ENCODE results near the gene MGAT4B. TPM values are rescaled to one million over a fixed set of nuclear protein-coding genes. Genes with fewer than 3 reads are reported as not detected.

Gene MGAT4B
- total RNA-seq, 2 experiments from 2014 or later = 141 to 145 TPM

GRCh38 chr5:179819296-179820126 lies 12.8 kb upstream of the MGAT4B start:
- Histone ChIP-seq H3K9me3 (ENCODE audit: control insufficient read depth in 1 of 2, insufficient read depth in 1 of 2, low read length in 2 of 2) (no peaks in the 10 kb centered on the region), H3K4me1 (ENCODE audit: insufficient read depth, low read length) (peaks cover 69% of the 10 kb centered on the region), H3K27ac (ENCODE audit: low read depth in 1 of 2, low read length in 2 of 2) (peak overlapping the region; percentile 95 to 96), H3K27me3 (ENCODE audit: control insufficient read depth in 1 of 2, insufficient read depth in 2 of 2, low read length in 2 of 2) (peaks cover 0 to 4% of the 10 kb centered on the region in 2 experiments), H3K36me3 (ENCODE audit: insufficient read depth, low read length) (peaks cover 21% of the 10 kb centered on the region), H3K4me3 (ENCODE audit: low read length) (peak overlapping the region; percentile 83)
- DNase-seq (peak in 4 of 14 experiments; percentile 46 to 76 (median 60)), ATAC-seq (ENCODE audit: poor library complexity) (no peak)
- peaks cover 29% of the 10 kb centered on the region for H3K36me3 Mint-ChIP-seq (ENCODE audit: low read depth)
- H3K27me3 Mint-ChIP-seq = peaks cover 5% of the 10 kb centered on the region
- no peak for TF ChIP-seq CTCF (IDR thresholded peaks at IDR 0.05)
- H3K9me3 Mint-ChIP-seq = no peaks in the 10 kb centered on the region
- POLR2A ChIA-PET = interaction anchor here (0.7 to 4.5 kb wide), 13 partner anchors 8 to 1615 kb away, joined by 3 to 48 read pairs (median 7); partner anchors contain the start of genes HNRNPAB, HNRNPH1, LTC4S and MAML1
- intact Hi-C loops (cut with DNase I, micrococcal nuclease) = loop anchor here (1.0 to 5.0 kb wide), 4 partner anchors 8 to 39 kb away; partner anchors contain the start of genes MRNIP (in 2 of the 2) and MGAT4B (in 1 of the 2)
- peaks cover 58% of the 10 kb centered on the region for H3K4me1 Mint-ChIP-seq (ENCODE audit: low read depth)
- peak overlapping the region; percentile 89 for H3K4me3 Mint-ChIP-seq
- peak overlapping the region; percentile 81 for H3K27ac Mint-ChIP-seq
- CTCF ChIA-PET = interaction anchor here (1.5 kb wide), 1 partner anchor 24 kb away, joined by 3 read pairs; no protein-coding TSS in a partner anchor

- CTCF ChIA-PET = no interaction called here
Measured at GRCh38 chr5:179818746-179819295, 12.2 kb upstream of the MGAT4B start.

More at GRCh38 chr5:179818746-179819295, 12.2 kb upstream of the MGAT4B start:
- intact Hi-C loops (cut with DNase I, micrococcal nuclease) = no loop called here
- H3K4me1 ChIP-seq (ENCODE audit: insufficient read depth, low read length) = peaks cover 62% of the 10 kb centered on the region
- no peak for TF ChIP-seq CTCF (IDR thresholded peaks at IDR 0.05)
- H3K9me3 Mint-ChIP-seq = no peaks in the 10 kb centered on the region
- H3K36me3 Mint-ChIP-seq (ENCODE audit: low read depth) = peaks cover 25% of the 10 kb centered on the region
- peak; percentile 45 for ATAC-seq (ENCODE audit: poor library complexity)
- peaks cover 19% of the 10 kb centered on the region for H3K36me3 ChIP-seq (ENCODE audit: insufficient read depth, low read length)
- peaks cover 0 to 4% of the 10 kb centered on the region in 2 experiments for H3K27me3 ChIP-seq (ENCODE audit: control insufficient read depth in 1 of 2, insufficient read depth in 2 of 2, low read length in 2 of 2)
- H3K27ac ChIP-seq (ENCODE audit: low read depth in 1 of 2, low read length in 2 of 2) = peak overlapping the region; percentile 95 to 96
- peak overlapping the region; percentile 84 for H3K4me3 Mint-ChIP-seq
- POLR2A ChIA-PET = interaction anchor here (1.0 to 4.5 kb wide), 5 partner anchors 8 to 86 kb away, joined by 3 to 48 read pairs (median 13); partner anchors contain the start of genes LTC4S, MAML1 and MGAT4B
- H3K27me3 Mint-ChIP-seq = peaks cover 5% of the 10 kb centered on the region
- H3K27ac Mint-ChIP-seq = peak overlapping the region; percentile 78
- peaks cover 56% of the 10 kb centered on the region for H3K4me1 Mint-ChIP-seq (ENCODE audit: low read depth)
- DNase-seq = peak; percentile 66 to 97 (median 81)
- no peaks in the 10 kb centered on the region for H3K9me3 ChIP-seq (ENCODE audit: control insufficient read depth in 1 of 2, insufficient read depth in 1 of 2, low read length in 2 of 2)
- peak overlapping the region; percentile 53 for H3K4me3 ChIP-seq (ENCODE audit: low read length)

All from CD4-positive, alpha-beta T cell (primary cell).